GM12874 (cell line): ENCODE measurements around the gene PIGH.

ENCODE experiments used
- TF ChIP-seq, protein P1 (sequence below): IDR thresholded peaks from 2 replicates; pipeline ENCODE4 v1.5.1; 2011; ENCODE audit warnings: low read depth, mild to moderate bottlenecking, control low read depth, low read length, moderate library complexity; ENCODE audit not compliant: insufficient read depth

The PIGH gene

DNA sequence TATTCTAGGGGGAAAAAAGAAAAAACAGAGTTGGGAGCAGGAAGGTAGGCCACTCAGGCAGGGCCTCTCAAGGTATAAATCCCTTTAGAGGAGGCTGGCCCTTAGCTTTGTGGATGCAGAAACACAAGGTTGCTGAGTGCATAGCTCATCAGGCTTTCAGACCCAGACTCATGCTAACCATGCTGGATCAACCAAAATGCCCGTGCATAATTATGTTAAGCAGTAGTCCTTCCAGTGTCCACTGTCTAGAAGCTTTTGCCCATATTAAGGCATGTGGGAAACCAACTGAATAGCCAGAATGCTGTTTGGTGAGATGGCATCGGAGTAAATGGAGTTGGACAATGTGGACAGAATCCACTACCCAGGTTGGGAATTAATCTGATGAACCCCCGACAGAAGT, 38.6 kb upstream of the PIGH start:
- TF ChIP-seq, protein P1, sequence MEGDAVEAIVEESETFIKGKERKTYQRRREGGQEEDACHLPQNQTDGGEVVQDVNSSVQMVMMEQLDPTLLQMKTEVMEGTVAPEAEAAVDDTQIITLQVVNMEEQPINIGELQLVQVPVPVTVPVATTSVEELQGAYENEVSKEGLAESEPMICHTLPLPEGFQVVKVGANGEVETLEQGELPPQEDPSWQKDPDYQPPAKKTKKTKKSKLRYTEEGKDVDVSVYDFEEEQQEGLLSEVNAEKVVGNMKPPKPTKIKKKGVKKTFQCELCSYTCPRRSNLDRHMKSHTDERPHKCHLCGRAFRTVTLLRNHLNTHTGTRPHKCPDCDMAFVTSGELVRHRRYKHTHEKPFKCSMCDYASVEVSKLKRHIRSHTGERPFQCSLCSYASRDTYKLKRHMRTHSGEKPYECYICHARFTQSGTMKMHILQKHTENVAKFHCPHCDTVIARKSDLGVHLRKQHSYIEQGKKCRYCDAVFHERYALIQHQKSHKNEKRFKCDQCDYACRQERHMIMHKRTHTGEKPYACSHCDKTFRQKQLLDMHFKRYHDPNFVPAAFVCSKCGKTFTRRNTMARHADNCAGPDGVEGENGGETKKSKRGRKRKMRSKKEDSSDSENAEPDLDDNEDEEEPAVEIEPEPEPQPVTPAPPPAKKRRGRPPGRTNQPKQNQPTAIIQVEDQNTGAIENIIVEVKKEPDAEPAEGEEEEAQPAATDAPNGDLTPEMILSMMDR, result no peak

DNA sequence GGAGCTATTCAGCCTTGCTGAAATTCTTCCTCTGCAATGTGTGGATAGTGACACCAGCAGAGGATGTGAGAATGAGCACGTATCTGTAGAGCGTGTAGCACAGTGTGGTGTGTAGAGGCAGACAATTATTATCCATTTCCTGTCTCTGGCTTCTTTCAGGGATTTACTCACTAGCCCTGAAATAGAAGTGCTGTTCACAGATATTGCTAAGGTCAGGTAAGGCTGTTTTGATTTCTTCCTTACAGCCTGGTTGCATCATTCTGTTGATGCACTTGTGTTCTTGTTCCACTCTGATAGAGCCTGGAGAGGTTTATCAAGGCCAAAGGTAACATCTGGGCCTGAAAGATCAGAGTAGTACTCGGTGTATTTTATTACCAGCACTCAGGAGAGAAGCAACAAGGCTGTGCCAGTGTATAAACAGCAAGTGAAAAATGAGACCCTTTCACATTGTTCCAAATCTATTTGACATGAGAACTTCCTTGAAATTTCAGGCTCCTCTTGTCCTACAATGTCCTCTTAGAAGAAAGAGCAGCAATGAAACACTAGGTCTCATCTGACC, 36.4 kb upstream of the PIGH start:
- TF ChIP-seq, protein P1, result no peak

DNA sequence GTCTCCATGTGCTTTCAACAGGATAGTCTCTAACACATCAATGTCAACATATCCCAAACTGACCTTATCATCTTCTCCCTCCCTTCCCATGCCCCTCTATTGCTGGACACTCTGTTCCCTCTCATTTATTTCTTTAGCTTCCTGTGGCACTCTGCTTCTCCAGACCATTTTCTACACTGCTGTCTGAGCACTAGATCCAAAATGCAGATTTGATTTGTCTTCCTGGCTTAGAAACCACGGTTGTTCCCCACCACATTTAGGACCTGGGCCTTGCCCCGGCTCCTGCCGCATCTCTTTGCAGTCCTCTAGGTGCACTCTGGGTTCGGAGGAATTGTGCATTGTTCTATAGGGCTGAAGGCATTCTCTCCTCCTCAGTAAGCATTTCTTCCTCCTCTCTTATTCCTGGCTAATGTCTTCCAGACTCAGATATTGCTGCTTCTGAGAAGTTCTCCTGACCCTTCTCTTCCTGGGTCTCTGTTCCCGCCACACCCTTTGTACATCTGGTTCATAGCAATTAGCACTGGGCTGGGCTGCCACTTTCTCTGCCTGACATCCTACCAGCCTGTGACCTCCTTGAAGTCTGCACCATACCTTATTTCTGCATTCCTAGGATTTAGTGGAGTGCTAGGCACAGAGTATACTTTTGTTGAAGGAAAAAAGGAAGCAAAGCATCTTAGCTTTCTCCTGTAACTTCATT, 33.5 kb upstream of the PIGH start:
- TF ChIP-seq, protein P1, result no peak

DNA sequence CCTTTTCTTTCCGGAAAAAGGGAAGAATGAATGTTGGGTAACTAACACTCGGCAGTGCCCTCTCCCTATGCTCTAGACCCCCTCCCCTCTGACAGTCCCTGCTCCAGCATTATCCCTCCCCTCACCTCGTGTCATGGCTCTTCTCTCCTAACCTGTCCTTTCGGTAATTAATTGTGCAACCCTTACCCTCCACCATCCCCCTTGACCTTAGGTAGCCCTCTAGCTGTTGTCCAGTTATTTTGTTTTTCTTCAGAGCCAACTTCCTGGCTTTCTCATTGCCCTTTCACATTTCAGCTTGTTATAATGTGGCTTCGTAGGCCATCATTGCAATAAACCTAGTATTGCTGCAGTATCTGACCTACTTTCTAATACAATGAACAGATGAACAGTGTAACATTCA, 30.9 kb upstream of the PIGH start:
- TF ChIP-seq, protein P1, result no peak

DNA sequence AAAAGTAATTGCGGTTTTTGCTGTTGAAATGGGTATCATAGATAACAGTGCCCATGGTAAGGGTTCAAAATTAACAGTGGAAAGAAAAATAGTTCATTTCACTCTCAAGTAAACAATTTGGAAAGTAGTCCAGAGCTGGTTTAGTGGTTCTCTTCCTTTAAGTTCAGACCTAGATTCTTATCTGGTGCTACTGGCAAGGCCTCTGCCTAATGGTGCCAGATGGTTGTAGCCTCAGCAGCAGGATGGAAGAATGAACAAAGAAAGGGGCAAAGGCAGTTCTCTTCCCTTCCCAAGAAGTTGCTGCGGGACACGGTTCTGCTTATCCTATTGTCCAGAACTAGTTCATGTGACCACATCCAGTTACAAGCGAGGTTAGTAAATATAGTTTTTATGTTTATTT, 30.1 kb upstream of the PIGH start:
- TF ChIP-seq, protein P1, result no peak

DNA sequence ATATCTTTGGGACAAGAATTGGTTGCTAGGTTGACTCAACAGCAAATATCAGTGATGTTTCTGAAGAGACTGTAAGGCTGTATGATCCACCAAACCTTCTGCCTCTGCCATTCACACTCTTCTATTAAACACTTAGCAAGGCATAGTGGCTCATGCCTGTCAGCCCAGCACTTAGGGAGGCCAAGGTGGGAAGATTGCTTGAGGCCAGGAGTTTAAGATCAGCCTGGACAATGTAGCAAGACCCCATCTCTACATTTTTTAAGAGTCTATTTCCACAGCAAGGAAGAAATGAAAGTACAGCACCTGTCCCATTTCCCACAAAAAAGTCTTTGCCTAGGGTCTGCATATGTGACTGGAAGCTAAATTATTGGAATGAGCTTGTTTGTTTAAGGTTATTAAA, 27.5 kb upstream of the PIGH start:
- TF ChIP-seq, protein P1, result no peak

DNA sequence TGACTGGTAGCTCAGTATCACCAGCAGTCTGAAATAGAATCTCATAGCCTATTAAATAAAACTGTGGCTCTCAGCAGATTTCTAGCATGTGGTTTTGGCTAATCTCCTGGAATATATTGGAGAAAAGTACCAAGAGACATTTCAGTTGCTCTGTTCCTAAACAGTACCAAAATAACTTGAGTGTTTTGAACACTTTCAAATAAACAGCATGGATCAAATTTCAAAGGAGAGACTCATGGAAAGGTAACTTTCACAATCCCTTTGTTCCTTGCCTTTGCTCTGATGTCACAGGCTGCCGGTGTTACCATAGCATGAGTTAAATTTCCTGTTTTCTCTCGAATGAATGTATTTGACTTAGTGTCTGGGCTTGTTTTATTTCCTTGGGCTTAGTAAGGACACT, 23.0 kb upstream of the PIGH start:
- TF ChIP-seq, protein P1, result no peak
